ENCODE measurements around the gene MINK1.

DNA sequence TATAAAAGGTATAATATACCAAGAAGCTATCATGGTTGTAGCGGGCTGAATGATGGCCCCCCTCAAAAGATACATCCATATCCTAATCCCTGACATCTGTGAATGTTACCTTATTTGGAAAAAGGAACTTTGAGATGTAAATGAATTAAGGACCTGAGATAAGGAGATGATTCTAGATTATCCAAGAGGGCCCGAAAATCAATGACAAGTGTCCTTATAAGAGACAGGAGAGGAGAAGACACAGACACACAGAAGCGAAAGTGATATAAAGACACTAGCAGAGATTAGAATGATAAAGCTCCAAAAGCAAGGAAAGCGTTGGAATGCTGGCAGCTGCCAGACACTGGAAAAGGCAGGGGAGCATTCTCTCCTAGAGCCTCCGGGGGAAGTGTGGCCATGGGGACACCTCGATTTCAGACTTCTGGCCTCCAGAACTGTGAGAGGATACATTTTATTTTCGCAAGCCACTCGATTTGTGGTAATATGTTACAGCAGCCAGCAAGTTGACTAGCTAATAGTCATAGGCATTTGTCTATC is 86.4 kb downstream of the MINK1 start:
- TF ChIP-seq, protein P1, sequence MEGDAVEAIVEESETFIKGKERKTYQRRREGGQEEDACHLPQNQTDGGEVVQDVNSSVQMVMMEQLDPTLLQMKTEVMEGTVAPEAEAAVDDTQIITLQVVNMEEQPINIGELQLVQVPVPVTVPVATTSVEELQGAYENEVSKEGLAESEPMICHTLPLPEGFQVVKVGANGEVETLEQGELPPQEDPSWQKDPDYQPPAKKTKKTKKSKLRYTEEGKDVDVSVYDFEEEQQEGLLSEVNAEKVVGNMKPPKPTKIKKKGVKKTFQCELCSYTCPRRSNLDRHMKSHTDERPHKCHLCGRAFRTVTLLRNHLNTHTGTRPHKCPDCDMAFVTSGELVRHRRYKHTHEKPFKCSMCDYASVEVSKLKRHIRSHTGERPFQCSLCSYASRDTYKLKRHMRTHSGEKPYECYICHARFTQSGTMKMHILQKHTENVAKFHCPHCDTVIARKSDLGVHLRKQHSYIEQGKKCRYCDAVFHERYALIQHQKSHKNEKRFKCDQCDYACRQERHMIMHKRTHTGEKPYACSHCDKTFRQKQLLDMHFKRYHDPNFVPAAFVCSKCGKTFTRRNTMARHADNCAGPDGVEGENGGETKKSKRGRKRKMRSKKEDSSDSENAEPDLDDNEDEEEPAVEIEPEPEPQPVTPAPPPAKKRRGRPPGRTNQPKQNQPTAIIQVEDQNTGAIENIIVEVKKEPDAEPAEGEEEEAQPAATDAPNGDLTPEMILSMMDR (IDR thresholded peaks at IDR 0.05), result no peak
- no peak for TF ChIP-seq EZH2 (IDR thresholded peaks at IDR 0.05; ENCODE audit: borderline replicate concordance, insufficient read depth, low read depth, low read length, poor library complexity, severe bottlenecking)
